B cell (primary cell): ENCODE measurements around the gene KCND2.

Experiments used
- EZH2 ChIP-seq: IDR thresholded peaks from 2 replicates; pipeline ENCODE4 v1.6.1; 2012; ENCODE audit warnings: borderline replicate concordance, low read depth, mild to moderate bottlenecking, moderate library complexity, low read length; ENCODE audit not compliant: insufficient read depth, poor library complexity, severe bottlenecking
- TF ChIP-seq, protein P1 (sequence below): fragments of 200-600 bp; IDR thresholded peaks from one replicate; pipeline ENCODE4 v1.8.0; 2022; ENCODE audit warnings: antibody characterized with exemption, mild to moderate bottlenecking

DNA sequence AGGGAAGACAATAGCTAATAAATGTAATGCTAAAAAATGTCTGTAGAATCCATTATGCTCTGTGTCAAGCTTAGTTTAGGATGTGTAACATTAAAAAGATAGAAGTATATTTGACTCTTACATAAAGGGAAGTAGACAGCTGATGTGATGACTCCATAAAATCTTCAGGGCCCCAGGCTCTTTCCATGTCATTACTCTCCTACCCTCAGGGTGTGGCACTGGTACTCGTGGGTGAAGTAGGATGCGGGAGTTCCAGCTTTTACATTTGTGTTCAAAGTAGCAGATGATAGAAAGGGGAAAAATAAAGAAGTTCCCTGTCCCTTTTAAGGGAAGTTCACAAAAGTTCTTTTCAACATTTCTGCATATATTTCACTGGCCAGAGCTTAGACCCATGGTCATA is 427.8 kb downstream of the KCND2 start:
- TF ChIP-seq, protein P1, sequence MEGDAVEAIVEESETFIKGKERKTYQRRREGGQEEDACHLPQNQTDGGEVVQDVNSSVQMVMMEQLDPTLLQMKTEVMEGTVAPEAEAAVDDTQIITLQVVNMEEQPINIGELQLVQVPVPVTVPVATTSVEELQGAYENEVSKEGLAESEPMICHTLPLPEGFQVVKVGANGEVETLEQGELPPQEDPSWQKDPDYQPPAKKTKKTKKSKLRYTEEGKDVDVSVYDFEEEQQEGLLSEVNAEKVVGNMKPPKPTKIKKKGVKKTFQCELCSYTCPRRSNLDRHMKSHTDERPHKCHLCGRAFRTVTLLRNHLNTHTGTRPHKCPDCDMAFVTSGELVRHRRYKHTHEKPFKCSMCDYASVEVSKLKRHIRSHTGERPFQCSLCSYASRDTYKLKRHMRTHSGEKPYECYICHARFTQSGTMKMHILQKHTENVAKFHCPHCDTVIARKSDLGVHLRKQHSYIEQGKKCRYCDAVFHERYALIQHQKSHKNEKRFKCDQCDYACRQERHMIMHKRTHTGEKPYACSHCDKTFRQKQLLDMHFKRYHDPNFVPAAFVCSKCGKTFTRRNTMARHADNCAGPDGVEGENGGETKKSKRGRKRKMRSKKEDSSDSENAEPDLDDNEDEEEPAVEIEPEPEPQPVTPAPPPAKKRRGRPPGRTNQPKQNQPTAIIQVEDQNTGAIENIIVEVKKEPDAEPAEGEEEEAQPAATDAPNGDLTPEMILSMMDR = no peak
- no peak for TF ChIP-seq EZH2
